HCT116 (cell line): ENCODE data around the gene NPM3. TPM values are rescaled to one million over a fixed set of nuclear protein-coding genes. Genes with fewer than 3 reads are reported as not detected.

Source experiments
- ATAC-seq: fragments of 200-7000 bp; cut with Tn5 transposase; 2 replicates; pipeline ENCODE4 v1.9.1; 2020; ENCODE audit warnings: mild to moderate bottlenecking, moderate library complexity
- BruUV-seq: library from RNA; stranded (reverse); fragments of 400-500 nt; replicated peaks from 2 replicates; lab custom pipeline; 2021; lab: Mats Ljungman, UMichigan
- CTCF ChIA-PET: fragments of 300-600 bp; sonication (Branson Sonifier 250); formaldehyde crosslinking; loops from one replicate; lab custom pipeline; 2021; ENCODE audit warnings: antibody characterized with exemption; lab: Charles Lee
- POLR2A ChIA-PET: fragments of 300-600, 350-600 bp; sonication (Branson Sonifier 250); formaldehyde crosslinking; loops from one replicate; lab custom pipeline; 2021; ENCODE audit warnings: antibody characterized with exemption; lab: Charles Lee
- RAD21 ChIA-PET, 2 experiments: fragments of 300-600 bp; sonication (Branson Sonifier 250); formaldehyde crosslinking; loops; one replicate each; lab custom pipeline; 2023; ENCODE audit warnings: low total read pairs in 2 of 2; ENCODE audit not compliant: uncharacterized antibody in 2 of 2, unreplicated experiment in 2 of 2, low non-redundant PET in 1 of 2; lab: Charles Lee
- DNase-seq: peaks from one replicate; pipeline ENCODE4 v3.0.0-alpha.2; 2010; ENCODE audit warnings: low read depth, low spot score
- H2AFZ ChIP-seq: fragments of 200-600 bp; shearing (Covaris generic), sonication (generic); 2 replicates; pipeline ENCODE4 v1.6.1; 2017; ENCODE audit warnings: low read depth, mixed run types, mixed read lengths, antibody characterized with exemption, low read length; ENCODE audit not compliant: poor library complexity, severe bottlenecking
- H3K27ac ChIP-seq: 2 replicates; pipeline ENCODE4 v1.5.1; 2012; ENCODE audit warnings: low read depth, low read length
- H3K27me3 ChIP-seq: fragments of 200-600 bp; sonication (generic); 2 replicates; pipeline ENCODE4 v1.6.1; 2016; ENCODE audit warnings: mixed run types, low read length, mixed read lengths; ENCODE audit not compliant: insufficient read depth
- H3K36me3 ChIP-seq, 2 experiments: fragments of 200-500 bp in 1 of 2; fragments of 200-600 bp in 1 of 2; sonication (Bioruptor generic) in 1 of 2; sonication (generic) in 1 of 2; 2 replicates each; pipeline versions ENCODE4 v1.5.1 to v1.6.1; 2014 to 2016; ENCODE audit warnings: low read length in 2 of 2, inconsistent platforms in 1 of 2, mixed read lengths in 1 of 2, mixed run types in 1 of 2; ENCODE audit not compliant: insufficient read depth in 2 of 2, control insufficient read depth in 1 of 2
- H3K4me1 ChIP-seq, 2 experiments: fragments of 200-600 bp in 1 of 2; sonication (generic) in 1 of 2; 2 replicates each; pipeline versions ENCODE4 v1.5.1 to v1.6.1; 2012 to 2017; ENCODE audit warnings: low read length in 2 of 2, inconsistent platforms in 1 of 2, mild to moderate bottlenecking in 1 of 2, mixed read lengths in 1 of 2, mixed run types in 1 of 2, moderate library complexity in 1 of 2; ENCODE audit not compliant: insufficient read depth in 2 of 2, control insufficient read depth in 1 of 2
- H3K4me2 ChIP-seq: fragments of 200-600 bp; sonication (generic); 2 replicates; pipeline ENCODE4 v1.6.1; 2017; ENCODE audit warnings: mixed run types, low read length, mixed read lengths
- H3K4me3 ChIP-seq, 2 experiments: fragments of 200-600 bp in 1 of 2; sonication (generic) in 1 of 2; replicated peaks in 1 of 2; 2 replicates each; pipeline ENCODE4 v1.5.1; 2011 to 2016; ENCODE audit warnings: low read length in 2 of 2, control low read depth in 1 of 2, low read depth in 1 of 2, mild to moderate bottlenecking in 1 of 2, mixed read lengths in 1 of 2, mixed run types in 1 of 2
- H3K79me2 ChIP-seq: fragments of 200-600 bp; sonication (generic); 2 replicates; pipeline ENCODE4 v1.6.1; 2017; ENCODE audit warnings: mild to moderate bottlenecking, mixed run types, low read length, moderate library complexity, mixed read lengths; ENCODE audit not compliant: insufficient read depth
- H3K9ac ChIP-seq: fragments of 200-600 bp; sonication (generic); 2 replicates; pipeline ENCODE4 v1.6.1; 2016; ENCODE audit warnings: low read length, mixed read lengths
- H3K9me2 ChIP-seq: fragments of 200-600 bp; sonication (generic), shearing (Covaris generic); 2 replicates; pipeline ENCODE4 v1.6.1; 2017; ENCODE audit warnings: mixed run types, mild to moderate bottlenecking, moderate library complexity; ENCODE audit not compliant: insufficient read depth
- H3K9me3 ChIP-seq, 2 experiments: fragments of 200-500 bp in 1 of 2; fragments of 200-600 bp in 1 of 2; sonication (Bioruptor generic) in 1 of 2; sonication (generic) in 1 of 2; 2 replicates each; pipeline ENCODE4 v1.6.1; 2014 to 2017; ENCODE audit warnings: low read length in 2 of 2, mixed read lengths in 2 of 2, inconsistent platforms in 1 of 2, low read depth in 1 of 2, mild to moderate bottlenecking in 1 of 2, mixed run types in 1 of 2, moderate library complexity in 1 of 2; ENCODE audit not compliant: control insufficient read depth in 1 of 2, insufficient read depth in 1 of 2
- H4K20me1 ChIP-seq: fragments of 200-600 bp; sonication (generic), shearing (Covaris generic); 2 replicates; pipeline ENCODE4 v1.6.1; 2017; ENCODE audit warnings: mixed run types, mild to moderate bottlenecking, moderate library complexity; ENCODE audit not compliant: insufficient read depth
- ATF3 ChIP-seq: IDR thresholded peaks from 2 replicates; pipeline ENCODE4 v1.6.1; 2012
- CEBPB ChIP-seq: IDR thresholded peaks from 2 replicates; pipeline ENCODE4 v1.6.1; 2012; ENCODE audit warnings: low read depth
- EGR1 ChIP-seq: IDR thresholded peaks from 2 replicates; pipeline ENCODE4 v1.6.1; 2012; ENCODE audit warnings: low read depth
- ELF1 ChIP-seq: IDR thresholded peaks from 2 replicates; pipeline ENCODE4 v1.6.1; 2012; ENCODE audit warnings: low read depth, borderline replicate concordance
- EZH2 ChIP-seq: fragments of 200-600 bp; sonication (generic); IDR thresholded peaks from 2 replicates; pipeline ENCODE4 v1.6.1; 2017; ENCODE audit warnings: antibody characterized with exemption, mixed run types
- EZH2phosphoT487 ChIP-seq: fragments of 200-600 bp; IDR thresholded peaks from 2 replicates; pipeline ENCODE4 v1.6.1; 2018; ENCODE audit warnings: antibody characterized with exemption, borderline replicate concordance
- FOSL1 ChIP-seq: IDR thresholded peaks from 2 replicates; pipeline ENCODE4 v1.6.1; 2012; ENCODE audit warnings: low read depth
- JUND ChIP-seq: IDR thresholded peaks from 2 replicates; pipeline ENCODE4 v1.6.1; 2012
- MAX ChIP-seq: IDR thresholded peaks from 2 replicates; pipeline ENCODE4 v1.6.1; 2012
- POLR2AphosphoS5 ChIP-seq: IDR thresholded peaks from 2 replicates; pipeline ENCODE4 v1.6.1; 2011; ENCODE audit warnings: mild to moderate bottlenecking, low read depth, low read length, moderate library complexity
- RAD21 ChIP-seq: IDR thresholded peaks from 2 replicates; pipeline ENCODE4 v1.6.1; 2012; ENCODE audit warnings: low read depth, mild to moderate bottlenecking
- REST ChIP-seq: IDR thresholded peaks from 2 replicates; pipeline ENCODE4 v1.6.1; 2012; ENCODE audit warnings: low read depth
- SIN3A ChIP-seq: IDR thresholded peaks from 2 replicates; pipeline ENCODE4 v1.6.1; 2012; ENCODE audit warnings: low read depth
- SP1 ChIP-seq: IDR thresholded peaks from 2 replicates; pipeline ENCODE4 v1.6.1; 2012; ENCODE audit warnings: low read depth
- SRF ChIP-seq: IDR thresholded peaks from 2 replicates; pipeline ENCODE4 v1.6.1; 2012; ENCODE audit warnings: low read depth
- TCF7L2 ChIP-seq: IDR thresholded peaks from 2 replicates; pipeline ENCODE4 v1.7.0; 2011; ENCODE audit warnings: borderline replicate concordance, inconsistent platforms; ENCODE audit not compliant: insufficient read depth, insufficient read length; ENCODE audit errors: extremely low read depth
- YY1 ChIP-seq: IDR thresholded peaks from 2 replicates; pipeline ENCODE4 v1.6.1; 2011; ENCODE audit warnings: low read length, low read depth, moderate library complexity, mild to moderate bottlenecking; ENCODE audit not compliant: insufficient replicate concordance; ENCODE audit errors: extremely low read depth
- ZBTB33 ChIP-seq: IDR thresholded peaks from 2 replicates; pipeline ENCODE4 v1.6.1; 2011; ENCODE audit warnings: mild to moderate bottlenecking, low read length, moderate library complexity; ENCODE audit not compliant: insufficient replicate concordance; ENCODE audit errors: extremely low read depth
- ZNF274 ChIP-seq: fragments of 200-500 bp; sonication (Bioruptor generic); IDR thresholded peaks from 2 replicates; pipeline ENCODE4 v1.6.1; 2014; ENCODE audit warnings: mild to moderate bottlenecking, low read depth, low read length, inconsistent platforms
- intact Hi-C: fragments of 100-400 bp; cut with micrococcal nuclease; formaldehyde crosslinking; loops from 2 replicates; pipeline ENCODE4 v1.10.0; 2022
- total RNA-seq: library from RNA; stranded (reverse); gene quantifications from one replicate; pipeline ENCODE4 v1.2.1, GENCODE V29; 2021; ENCODE audit not compliant: unreplicated experiment

NPM3 gene
- total RNA-seq, 1 experiment from 2014 or later: 267 TPM

GRCh38 chr10:101826852-101827434, 43.7 kb upstream of the NPM3 start:
- Histone ChIP-seq H3K4me1 (peaks cover 17 to 23% of the 10 kb centered on the region in 2 experiments), H3K9ac (no peak overlapping the region), H4K20me1 (no peaks in the 10 kb centered on the region), H3K79me2 (no peaks in the 10 kb centered on the region; the same call in 1 of the 2 replicates), H2AFZ (no peak overlapping the region)
- CTCF ChIA-PET: interaction anchor here (1.0 to 1.3 kb wide), 3 partner anchors 9 to 224 kb away, joined by 3 to 4 read pairs (median 3); partner anchors contain the start of gene OGA
- no TSS peak for BruUV-seq
- DNase-seq (no peak), ATAC-seq (no peak)
- intact Hi-C loops: no loop called here
- no peak for TF ChIP-seq EZH2
- TF ChIP-seq ELF1: no peak
- TF ChIP-seq REST: no peak
- TF ChIP-seq EZH2phosphoT487: no peak
- TF ChIP-seq SP1: no peak
- TF ChIP-seq ZNF274: no peak
- TF ChIP-seq SIN3A: no peak
- TF ChIP-seq TCF7L2: no peak
- no peak for TF ChIP-seq CEBPB
- TF ChIP-seq MAX: no peak
- no peak for TF ChIP-seq ATF3
- TF ChIP-seq YY1: no peak
- TF ChIP-seq ZBTB33: no peak
- no peak for TF ChIP-seq SRF
- TF ChIP-seq RAD21: no peak
- TF ChIP-seq POLR2AphosphoS5: no peak
- TF ChIP-seq EGR1: no peak
- no peak for TF ChIP-seq FOSL1
- TF ChIP-seq JUND: no peak
- TF ChIP-seq, all 23 proteins: peak for 0
- Histone ChIP-seq H3K36me3 (no peaks in the 10 kb centered on the region), H3K27me3 (no peaks in the 10 kb centered on the region), H3K27ac (no peak overlapping the region), H3K9me3 (no peaks in the 10 kb centered on the region), H3K4me2 (no peak overlapping the region), H3K4me3 (no peak overlapping the region), H3K9me2 (no peaks in the 10 kb centered on the region)
- ChIA-PET POLR2A (interaction anchor here (0.9 kb wide), 1 partner anchor 8 kb away, joined by 3 read pairs; the partner anchor contains the start of gene OGA), RAD21 (no interaction called here)
